ENCODE results near the gene ZNF556.

ZNF556 gene

DNA sequence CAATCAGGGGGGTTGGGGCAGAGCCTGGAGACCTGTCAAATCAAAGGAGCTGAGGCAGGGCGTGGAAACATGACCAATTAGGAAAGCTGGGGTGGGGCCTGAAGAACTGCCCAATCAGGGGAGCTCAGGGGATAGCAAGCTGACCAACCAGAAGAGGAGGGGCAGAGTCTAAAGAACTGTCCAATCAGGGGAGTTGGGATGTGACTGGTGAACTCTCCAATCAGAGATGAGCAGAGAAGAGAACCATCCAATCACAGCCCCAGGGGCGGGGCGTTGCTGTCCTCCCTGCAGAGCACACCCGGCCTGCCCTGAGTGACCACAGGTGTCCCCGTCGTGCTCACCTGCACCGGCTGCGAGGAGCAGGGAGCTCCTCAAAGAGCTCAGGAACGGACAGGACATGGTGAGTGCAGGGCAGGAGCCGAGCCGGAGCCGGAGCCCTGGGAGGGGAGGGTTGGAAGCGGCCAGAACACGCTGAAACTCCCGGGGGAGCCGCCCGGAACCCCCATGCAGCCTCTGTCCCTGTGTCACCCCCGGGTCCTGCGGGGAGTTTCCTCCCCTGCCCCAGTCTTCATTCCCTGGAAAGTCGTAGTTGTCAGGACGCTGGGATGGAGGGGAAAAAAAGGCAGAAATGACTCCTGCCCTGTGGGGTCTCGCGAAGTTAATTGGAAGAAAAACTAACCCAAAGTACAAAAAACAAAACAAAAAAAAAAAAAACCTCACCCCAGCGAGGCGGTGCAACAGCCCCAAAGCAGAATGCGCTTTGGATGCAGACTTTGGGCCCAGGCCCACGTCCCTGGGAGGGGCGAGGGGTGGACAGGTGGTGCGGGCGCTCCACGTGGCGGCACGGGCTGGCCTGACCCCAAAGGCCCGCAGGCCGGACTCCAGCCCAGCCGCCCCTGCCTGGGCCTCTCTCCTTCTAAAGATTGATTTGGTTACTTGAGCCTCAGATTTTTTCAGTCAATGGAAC, at the start of gene ZNF556:
Gene ZNF556, plus strand, starts transcription at position 311 of the 967 bp plus-strand sequence. Its CDS starts 87 bp downstream, at position 398.
- no peak for DNase-seq (ENCODE audit: low read depth in 2 of 3, low spot score in 1 of 3)

DNA sequence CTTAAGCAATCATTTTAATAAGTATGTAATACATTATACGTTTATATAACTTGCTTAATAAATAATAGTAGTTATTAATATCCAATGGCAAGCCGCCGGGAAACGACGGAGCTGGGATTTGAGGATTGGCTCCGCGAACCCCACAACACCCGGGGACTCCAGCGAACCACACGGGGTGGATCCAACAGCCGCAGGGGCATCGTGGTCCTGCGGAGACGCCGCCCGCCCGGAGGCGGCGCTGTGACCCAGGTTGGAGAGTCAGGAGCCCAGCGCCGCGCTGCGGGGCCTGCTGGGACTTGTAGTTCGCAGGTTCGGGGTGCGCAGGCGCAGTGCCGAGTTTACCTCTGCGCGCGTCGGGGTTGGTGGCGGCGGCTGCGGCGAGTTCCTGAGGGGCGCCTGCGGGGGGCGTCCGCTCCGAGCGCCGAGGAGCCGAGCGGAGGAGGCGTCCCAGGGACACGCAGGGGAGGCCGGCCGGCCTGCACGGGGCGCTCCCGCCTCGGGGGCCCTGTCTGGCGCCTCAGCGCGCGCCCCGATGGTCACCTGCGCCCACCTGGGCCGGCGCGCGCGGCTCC, 47.5 kb upstream of the ZNF556 start, which contains the start of gene ZNF554:
Gene ZNF554, plus strand, starts transcription at position 329 of the 572 bp plus-strand sequence. Its CDS starts 204 bp downstream, at position 533.
- DNase-seq (ENCODE audit: low read depth in 2 of 3, low spot score in 1 of 3): peak; percentile 94 to 98 (median 94)

DNA sequence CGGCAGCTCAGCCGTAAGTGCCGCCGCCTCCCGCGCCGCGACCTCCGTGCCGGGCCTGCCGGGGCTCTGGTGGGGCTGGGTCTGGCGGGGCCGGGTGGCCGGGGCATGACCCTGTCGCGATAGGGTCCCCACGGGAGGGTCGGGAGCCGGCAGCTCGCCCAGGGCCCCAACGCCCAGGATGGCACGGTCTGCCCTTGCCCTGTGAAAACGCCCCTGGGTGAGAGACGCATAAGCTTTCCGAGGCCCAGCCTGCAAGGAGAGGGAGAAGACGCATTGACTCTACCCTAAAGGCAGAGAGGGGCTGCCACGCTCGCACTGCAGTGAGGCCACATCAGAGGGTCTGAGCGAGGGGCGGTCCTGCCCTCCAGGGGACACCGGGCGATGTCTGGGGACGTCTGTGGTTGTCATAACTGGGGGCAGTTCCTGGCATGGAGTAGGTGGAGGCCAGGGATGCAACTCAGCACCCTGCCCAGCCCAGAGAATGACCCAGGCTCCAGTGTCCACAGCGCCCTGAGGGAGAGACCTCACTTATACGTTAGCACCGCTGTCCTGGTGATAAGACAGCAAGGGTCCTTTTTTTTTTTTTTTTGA, 46.9 kb upstream of the ZNF556 start:
- no peak for DNase-seq (ENCODE audit: low read depth in 2 of 3, low spot score in 1 of 3)

DNA sequence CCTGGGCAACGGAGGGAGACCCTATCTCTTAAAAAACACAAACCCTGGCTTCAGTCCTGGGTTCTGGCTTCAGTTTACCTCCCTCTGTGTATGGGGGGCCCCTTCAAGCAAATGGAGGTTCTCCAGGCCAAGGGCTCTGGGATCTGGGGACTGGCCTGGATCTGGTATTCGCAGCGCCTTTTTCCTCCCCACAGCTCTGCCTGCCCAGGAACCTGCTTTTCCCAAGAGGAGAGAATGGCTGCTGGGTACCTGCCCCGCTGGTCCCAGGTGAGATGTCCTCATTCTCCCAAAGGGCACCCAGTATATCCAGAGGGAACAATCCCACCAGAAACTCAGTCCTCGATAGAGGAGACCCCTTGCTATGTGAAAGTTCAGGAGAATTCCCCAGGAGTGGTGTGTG, 44.3 kb upstream of the ZNF556 start:
- DNase-seq (ENCODE audit: low read depth in 2 of 3, low spot score in 1 of 3): no peak

DNA sequence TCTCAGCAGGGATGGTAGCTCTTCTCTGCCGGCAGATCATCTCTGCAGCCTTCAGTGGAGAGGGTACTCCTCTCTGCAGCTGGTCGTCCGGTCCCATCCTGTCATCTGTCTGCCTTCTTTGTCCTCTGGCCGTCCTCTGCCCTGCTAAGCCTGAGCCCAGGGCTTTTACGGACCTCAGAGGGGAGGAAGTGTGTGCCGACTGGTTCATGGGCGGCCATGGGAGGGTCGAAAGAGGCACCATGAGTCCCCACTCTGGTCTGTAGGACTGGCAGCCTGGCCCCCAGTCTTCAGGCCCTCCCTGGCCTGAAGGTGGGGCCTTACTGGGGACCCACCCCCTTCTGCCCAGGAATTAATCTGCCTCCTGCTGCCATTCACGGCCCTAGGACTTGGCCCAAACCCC, 43.5 kb upstream of the ZNF556 start:
- DNase-seq (ENCODE audit: low read depth in 2 of 3, low spot score in 1 of 3): no peak

DNA sequence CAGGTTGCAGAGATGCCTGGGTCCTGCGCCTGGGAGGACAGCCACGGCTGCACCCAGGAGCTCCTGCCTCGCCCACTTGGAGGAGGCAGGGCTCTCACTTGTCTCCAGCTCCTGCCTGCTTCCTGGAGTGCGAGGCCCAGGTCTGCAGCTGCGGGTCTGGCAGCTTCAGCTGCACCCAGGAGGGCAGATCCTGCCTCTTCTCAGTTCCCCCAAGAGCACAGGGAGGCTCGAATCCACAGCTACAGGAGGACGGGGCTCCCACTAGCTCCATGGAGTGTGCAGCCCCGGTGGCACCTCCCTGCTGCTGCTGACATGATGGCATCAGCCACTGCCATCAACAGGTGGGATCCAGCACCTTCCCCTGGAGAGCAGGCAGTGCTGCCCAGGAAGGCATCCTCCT, 43.0 kb upstream of the ZNF556 start:
- no peak for DNase-seq (ENCODE audit: low read depth in 2 of 3, low spot score in 1 of 3)

DNA sequence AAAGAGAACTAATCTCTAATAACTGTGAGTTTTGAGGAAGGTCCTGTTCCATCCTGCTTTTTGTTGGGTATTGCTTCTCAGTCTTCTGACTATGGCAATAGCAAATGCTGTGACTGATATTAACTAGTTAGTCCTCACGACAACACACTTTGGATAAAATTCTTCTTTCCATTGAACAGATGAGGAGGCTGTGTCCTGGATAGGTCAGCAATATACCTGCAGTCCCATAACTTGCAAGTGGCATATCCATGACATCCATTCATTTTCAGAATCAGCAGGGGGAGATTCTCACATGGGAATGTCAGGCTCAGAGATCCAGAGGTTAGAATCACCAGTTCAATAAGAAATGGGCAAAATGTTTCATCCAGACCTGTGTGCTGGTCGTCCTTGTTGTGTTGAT, 40.1 kb upstream of the ZNF556 start:
- DNase-seq (ENCODE audit: low read depth in 2 of 3, low spot score in 1 of 3): no peak

DNA sequence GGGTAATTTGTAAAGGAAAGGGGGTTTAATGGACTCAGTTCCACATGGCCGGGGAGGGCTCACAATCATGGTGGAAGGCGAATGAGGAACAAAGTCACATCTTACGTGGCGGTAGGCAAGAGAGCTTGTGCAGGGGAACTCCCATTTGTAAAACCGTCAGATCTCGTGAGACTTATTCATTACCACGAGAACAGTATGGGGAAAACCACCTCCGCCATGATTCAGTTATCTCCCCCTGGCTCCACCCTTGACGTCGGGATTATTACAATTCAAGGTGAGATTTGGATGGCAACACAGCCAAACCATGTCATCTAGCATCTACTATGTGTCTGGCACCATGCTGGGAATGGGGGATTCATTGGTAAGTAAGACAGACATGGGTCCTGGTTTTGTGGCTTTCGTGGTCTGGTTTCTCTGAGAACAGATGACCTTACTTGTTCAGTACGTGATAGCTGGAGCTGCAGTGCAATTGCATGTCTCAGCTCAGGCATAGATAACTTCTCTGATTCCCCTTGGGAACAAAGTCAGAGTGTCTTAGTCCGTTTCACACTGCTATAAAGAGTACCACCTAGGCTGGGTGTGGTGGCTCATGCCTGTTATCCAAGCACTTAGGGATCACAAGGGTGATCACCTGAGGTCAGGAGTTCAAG, 39.2 kb upstream of the ZNF556 start:
- DNase-seq (ENCODE audit: low read depth in 2 of 3, low spot score in 1 of 3): no peak

DNA sequence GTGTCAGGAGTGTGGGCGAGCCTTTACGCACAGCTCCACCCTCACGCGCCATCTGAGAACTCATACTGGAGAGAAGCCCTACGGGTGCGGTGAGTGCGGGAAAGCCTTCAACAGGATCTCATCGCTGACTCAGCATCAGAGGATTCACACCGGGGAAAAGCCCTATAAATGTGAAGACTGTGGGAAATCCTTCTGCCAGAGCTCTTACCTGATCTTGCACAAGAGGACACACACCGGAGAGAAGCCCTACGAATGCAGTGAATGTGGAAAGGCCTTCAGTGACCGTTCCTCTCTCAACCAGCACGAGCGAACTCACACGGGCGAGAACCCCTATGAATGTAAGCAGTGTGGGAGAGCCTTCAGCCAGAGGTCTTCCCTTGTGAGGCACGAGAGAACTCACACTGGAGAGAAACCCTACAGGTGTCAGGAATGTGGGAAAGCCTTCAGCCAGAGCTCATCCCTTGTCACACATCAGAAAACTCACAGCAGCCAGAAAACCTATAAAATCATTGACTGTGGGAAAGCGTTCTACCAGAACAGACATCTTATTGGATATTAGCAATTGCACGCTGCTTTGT, 32.8 kb upstream of the ZNF556 start:
- DNase-seq (ENCODE audit: low read depth in 2 of 3, low spot score in 1 of 3): no peak

DNA sequence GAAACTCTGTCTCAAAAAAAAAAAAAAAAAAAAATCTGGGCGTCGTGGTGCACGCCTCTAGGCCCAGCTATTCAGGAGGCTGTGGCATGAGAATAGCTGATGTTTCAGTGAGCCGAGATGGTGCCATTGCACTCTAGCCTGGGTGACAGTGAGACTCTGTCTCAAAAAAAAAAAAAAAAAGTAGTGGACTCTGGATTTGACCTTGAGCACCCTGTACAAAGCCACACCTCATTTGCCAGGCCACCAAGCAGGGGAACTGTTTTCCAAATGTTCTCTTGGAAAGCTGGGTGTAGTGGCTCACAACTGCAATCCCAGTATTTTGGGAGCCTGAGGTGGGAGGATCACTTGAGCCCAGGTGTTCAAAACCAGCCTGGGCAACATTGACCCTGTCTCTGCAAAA, 29.7 kb upstream of the ZNF556 start:
- no peak for DNase-seq (ENCODE audit: low read depth in 2 of 3, low spot score in 1 of 3)

DNA sequence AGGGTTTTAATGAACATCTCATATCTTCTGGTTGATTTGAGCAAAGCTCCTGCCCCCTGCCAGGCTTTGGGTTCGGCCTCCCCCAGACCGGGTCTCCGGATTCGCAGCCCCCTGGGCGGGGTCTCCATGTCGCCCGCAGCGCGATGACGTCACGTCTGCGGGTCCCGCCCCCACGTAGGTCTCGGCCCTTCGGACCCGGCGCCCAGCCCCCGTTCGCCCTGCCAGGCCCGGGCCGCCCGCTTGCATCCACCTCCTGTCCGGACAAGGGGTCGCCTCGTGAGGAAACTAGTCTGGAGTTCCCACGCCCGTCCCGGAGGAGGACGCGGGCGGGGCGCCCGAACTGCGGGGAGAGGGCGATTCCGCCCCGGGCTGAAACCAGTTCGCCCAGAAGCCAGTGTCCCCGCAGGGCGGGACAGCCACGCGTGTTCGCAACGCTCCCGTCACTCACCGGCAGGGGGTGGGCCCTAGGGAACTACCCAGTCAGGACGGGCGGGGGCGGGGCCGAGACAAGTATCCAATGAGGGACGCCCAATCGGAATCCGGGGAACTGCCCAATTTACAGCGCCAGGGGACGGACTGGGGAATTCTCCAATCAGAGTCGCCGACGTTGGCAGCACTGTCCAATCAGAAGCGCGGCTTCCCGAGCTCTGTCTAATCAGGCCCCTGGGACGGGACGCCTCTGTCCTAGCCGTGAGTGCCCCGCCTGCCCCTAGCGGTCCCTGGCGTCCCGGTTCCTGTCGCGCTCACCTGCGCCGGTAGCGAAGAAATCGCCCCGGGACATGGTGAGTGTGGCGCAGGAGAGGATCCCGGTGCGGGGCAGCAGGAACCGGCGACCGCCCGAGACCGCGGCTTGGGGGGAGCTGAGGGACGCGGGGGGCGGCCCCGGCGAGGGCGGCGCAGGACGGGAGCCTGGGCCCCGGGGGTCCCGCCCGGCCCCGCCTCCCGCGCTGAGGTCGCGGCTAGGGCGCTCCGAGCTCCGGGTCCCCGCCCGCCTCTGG, 26.0 kb upstream of the ZNF556 start, which contains the start of gene ZNF555:
Gene ZNF555, plus strand, starts transcription at position 682 of the 998 bp plus-strand sequence. Its CDS starts 98 bp downstream, at position 780.
- peak; percentile 96 to 97 (median 96) for DNase-seq (ENCODE audit: low read depth in 2 of 3, low spot score in 1 of 3)

DNA sequence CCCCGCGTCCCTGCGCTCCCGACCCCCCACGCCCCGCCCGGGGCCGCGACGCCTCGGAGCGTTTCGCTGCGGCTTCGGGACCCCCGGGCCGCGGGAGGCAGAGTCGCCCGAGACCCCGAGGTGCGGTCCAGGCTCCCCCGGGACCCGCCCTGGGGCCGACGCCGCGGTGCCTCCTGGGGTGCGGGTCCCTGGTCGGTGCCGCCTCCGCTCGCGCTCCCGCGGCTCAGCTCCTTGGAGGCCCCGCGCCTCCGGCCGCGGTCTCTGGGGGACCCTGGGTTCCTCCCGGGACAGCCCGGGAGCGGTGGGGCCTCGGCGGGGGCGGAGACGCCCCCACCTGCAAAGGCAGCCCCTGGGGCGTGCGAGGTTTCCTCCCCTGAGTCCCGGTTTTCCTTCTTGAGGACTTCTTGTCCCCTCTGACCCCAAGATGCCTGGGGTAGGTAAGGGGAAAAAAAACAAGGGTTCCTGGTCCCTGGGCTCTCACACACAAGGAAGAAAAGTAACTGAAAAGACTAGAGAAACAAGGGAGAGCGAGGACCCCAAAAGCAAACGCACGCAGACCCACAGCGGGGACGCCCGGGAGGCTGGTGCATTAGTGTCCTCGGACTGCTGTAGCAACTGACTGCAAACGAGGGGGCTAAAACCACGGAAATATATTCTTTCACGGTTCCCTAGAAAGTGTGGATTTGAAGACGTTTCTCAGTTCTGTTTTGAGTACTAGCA, 25.1 kb upstream of the ZNF556 start:
- no peak for DNase-seq (ENCODE audit: low read depth in 2 of 3, low spot score in 1 of 3)

DNA sequence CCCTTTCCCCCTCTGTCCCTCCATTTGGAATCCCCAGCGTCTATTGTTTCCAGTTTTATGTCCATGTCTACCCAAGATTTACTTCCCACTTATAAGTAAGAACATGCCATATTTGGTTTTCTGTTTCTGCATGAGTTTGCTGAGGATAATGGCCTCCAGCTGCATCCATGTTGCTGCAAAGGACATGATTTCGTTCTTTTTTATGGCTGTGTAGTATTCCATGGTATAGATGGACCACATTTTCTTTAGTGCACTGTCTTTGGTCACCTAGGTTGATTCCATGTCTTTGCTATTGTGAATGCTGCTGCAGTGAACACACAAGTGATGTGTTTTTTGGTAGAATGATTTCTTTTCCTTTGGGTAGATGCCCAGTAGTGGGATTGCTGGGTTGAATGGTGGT, 22.0 kb upstream of the ZNF556 start:
- no peak for DNase-seq (ENCODE audit: low read depth in 2 of 3, low spot score in 1 of 3)

DNA sequence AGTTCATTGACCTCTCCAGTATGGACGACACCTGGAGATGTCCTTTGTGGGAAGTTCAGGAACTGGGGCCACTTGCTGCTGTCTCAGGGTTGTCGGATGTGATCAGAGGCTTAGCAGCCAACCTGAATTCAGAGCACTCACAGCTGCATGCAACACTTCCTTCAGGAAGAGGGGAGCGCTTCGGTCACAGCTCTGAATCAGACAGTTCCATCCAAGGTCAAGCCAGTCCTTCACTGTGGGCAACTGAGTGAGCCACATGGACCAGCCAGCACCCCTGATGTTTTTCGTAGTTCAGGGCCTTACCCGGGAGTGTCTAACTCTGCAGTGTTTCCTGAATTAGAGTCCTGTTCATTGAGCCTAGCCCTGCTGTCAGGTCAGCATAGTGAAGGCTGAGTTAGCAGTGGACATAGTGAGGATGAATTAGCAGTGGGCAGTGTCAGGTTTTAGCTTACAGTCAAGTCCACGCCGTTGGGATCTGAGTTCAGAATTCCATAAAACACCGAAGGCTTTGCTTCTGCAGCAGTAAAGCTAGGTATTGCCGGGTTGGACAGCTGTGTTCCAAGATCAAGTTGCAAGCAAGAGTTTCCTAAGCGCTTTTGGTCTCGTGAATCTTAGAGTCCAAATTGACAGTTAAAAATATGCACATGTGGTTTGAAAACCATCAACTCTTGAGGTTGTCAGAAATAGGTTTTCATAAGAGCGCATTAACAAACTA, 20.8 kb upstream of the ZNF556 start:
- DNase-seq (ENCODE audit: low read depth in 2 of 3, low spot score in 1 of 3): no peak

DNA sequence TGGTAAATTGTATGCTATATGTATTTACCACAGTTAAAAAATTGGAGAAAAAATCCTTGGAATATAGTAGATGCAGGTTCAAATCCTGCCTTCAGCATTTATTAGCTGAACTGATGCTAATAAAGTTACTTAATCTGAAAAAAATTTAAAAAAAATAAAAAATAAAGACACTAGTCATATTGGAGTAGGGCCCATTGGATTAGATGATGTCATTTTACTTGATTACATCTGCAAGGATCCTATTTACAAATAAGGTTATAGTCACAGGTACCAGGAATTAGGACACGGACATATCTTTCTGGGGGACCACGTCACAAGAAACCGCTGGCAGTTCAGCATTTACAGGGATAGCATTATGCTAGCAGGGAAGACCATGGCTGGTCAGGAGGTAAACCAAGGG, 19.6 kb upstream of the ZNF556 start:
- no peak for DNase-seq (ENCODE audit: low read depth in 2 of 3, low spot score in 1 of 3)

DNA sequence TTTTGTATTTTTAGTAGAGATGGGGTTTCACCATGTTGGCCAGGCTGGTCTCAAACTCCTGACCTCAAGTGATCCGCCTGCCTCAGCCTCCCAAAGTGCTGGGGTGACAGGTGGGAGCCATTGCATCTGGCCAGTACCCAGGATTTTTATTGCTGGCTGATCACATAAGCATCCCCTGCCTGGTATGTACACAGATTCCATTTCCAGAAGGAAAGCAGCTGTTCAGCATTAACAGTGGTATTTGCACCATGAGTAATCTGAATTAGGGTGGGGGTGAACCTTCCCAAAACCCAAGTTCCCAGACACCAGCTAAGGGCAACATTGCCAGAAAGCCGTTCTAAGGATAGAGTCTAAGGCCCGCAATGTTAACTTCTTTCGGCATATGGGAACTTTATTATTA, 18.5 kb upstream of the ZNF556 start:
- no peak for DNase-seq (ENCODE audit: low read depth in 2 of 3, low spot score in 1 of 3)

DNA sequence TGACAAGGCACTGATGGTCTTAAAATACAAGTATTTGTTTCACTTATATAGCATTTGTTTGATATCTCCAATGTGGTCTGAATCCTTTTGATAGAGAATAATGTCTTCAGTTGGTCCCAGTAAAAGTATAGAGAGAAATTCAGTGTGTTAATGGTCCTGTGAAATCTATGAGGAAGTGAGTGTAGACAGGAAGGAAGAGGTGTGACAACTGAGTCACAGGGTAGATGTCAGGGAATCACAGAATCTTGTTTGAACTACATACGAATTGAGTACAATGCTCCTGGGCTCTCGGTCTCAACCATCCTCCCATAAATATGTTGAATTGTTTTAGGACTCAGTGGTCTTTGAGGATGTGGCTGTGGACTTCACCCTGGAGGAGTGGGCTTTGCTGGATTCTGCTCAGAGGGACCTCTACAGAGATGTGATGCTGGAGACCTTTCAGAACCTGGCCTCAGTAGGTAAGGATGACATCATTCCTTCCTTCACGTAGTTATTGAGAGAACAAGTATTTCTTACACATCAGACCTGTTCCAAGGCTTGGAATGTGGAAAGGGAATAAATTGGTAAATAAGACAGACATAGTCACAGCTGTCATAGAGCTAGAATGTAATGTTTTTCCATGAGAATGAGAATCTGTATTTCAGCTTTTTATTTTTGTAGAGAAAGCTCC, 16.7 kb upstream of the ZNF556 start:
- no peak for DNase-seq (ENCODE audit: low read depth in 2 of 3, low spot score in 1 of 3)

DNA sequence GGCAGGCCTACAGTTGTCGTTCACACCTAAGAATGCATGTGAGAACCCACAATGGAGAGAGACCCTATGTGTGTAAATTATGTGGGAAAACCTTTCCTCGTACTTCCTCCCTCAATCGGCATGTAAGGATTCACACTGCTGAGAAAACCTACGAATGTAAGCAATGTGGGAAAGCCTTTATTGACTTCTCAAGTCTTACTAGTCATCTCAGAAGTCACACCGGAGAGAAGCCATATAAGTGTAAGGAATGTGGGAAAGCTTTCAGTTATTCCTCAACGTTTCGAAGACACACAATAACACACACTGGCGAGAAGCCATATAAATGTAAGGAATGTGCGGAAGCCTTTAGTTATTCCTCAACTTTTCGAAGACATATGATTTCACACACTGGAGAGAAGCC, 14.5 kb upstream of the ZNF556 start:
- DNase-seq (ENCODE audit: low read depth in 2 of 3, low spot score in 1 of 3): no peak

Data from stimulated activated CD4-positive, alpha-beta T cell treated with anti-CD3 and anti-CD28 coated beads, Interleukin-12 subunit alpha, Interleukin-12 subunit beta, amount 100 ng/mL, for 48 hours (primary cell).